ENCODE measurements around the gene ZNF716.

DNA sequence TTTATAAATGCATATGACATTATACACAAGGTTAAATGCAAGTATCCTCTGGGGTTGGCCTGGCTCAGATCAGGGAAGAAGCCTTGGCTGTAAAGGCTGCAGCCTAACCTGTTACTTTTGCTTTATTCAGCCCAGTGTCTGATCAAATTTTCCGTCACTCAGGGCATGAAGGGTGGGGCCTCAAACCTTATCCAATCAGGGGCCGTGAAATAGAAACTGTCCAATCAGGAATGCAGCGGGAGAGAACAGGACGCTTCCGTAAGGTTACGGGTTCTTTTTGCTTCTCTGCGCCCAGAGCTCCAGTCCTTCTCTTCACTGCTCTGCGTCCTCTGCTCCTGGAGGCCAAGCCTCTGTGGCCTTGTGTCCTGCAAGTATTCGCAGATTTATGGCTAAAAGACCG is at the start of gene ZNF716:
- TF ChIP-seq POLR2A (IDR thresholded peaks at IDR 0.05; ENCODE audit: low read depth, low read length) (no peak), POLR2AphosphoS5 (IDR thresholded peaks at IDR 0.05; ENCODE audit: low read depth, low read length) (no peak), TAF1 (IDR thresholded peaks at IDR 0.05; ENCODE audit: borderline replicate concordance, low read depth, low read length) (no peak)
